ENCODE data around the gene IP6K3. TPM values are rescaled to one million over a fixed set of nuclear protein-coding genes. Genes with fewer than 3 reads are reported as not detected.

IP6K3 gene
- total and polyA plus RNA-seq, 11 donors, result 11.7 to 72.4 (median 30.8) TPM

- ATAC-seq (no peak), DNase-seq (no peak)
- Histone ChIP-seq H3K27me3 (no peaks in the 10 kb centered on the region), H3K27ac (no peak overlapping the region), H3K9me3 (no peaks in the 10 kb centered on the region), H3K36me3 (peaks cover 0 to 27% (median 8%) of the 10 kb centered on the region in 9 donors), H3K4me3 (no peak overlapping the region), H3K4me1 (peaks cover 0 to 39% (median 15%) of the 10 kb centered on the region in 12 donors)
- 86 to 90% (median 88%) methylated on average over 9 of the region's 9 CpGs for WGBS, 4 donors
- intact Hi-C loops (cut with DNase I), result loop anchor here in 1 of 10 donors (2.0 kb wide), 1 partner anchor 117 kb away; no protein-coding TSS in a partner anchor
- TF ChIP-seq POLR2A (IDR thresholded peaks at IDR 0.05), result no peak
- TF ChIP-seq, protein P1, sequence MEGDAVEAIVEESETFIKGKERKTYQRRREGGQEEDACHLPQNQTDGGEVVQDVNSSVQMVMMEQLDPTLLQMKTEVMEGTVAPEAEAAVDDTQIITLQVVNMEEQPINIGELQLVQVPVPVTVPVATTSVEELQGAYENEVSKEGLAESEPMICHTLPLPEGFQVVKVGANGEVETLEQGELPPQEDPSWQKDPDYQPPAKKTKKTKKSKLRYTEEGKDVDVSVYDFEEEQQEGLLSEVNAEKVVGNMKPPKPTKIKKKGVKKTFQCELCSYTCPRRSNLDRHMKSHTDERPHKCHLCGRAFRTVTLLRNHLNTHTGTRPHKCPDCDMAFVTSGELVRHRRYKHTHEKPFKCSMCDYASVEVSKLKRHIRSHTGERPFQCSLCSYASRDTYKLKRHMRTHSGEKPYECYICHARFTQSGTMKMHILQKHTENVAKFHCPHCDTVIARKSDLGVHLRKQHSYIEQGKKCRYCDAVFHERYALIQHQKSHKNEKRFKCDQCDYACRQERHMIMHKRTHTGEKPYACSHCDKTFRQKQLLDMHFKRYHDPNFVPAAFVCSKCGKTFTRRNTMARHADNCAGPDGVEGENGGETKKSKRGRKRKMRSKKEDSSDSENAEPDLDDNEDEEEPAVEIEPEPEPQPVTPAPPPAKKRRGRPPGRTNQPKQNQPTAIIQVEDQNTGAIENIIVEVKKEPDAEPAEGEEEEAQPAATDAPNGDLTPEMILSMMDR (IDR thresholded peaks at IDR 0.05), result no peak
Measured at GRCh38 chr6:33705268-33705885, 41.3 kb downstream of the IP6K3 start.

DNA sequence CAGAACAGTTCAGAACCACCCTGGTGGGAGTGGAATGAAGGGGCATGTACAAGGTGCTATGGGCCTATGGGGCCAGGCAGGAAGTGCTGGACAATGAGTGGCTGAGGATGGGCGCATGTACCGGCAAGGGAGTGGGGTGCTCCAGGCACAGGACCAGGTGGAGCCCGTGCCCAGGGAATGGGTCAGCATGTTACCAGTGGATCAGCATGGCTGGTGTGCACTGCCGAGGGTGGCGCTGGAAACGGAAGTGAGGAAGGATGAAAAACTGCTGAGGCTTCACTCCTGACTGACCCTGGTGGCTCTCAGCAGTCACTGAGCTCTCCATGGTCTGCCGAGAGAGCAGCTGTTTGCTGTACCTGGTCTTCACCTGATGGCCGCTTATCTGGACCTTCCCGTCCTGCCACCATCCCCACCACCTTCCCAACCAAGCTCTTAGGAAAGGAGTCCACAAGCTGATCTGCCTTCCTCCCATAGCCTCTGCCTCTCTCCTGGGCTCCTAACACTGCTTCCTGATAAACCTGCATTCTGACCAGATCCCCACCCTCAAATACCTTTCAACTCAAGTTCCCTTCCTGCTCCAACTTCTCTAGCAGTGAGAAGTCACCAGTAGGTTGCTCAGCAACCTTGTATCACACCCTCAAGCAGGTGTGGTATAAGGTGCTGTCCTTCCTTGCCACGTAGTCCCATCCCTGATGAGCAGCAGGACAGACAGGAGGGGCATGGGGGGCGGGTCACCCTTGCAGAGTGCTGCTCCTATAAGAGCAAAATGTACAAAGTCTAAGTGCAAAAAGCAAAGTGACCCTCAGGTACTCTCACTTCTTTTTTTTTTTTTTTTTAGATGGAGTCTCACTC, 42.3 kb downstream of the IP6K3 start:
- no peak overlapping the region for H3K4me3 ChIP-seq
- intact Hi-C loops (cut with DNase I), result loop anchor here in 2 of 10 donors (2.0 to 5.0 kb wide), 2 partner anchors 116 to 117 kb away; no protein-coding TSS in a partner anchor
- WGBS, 4 donors, result 85 to 95% (median 93%) methylated on average over 11 of the region's 11 CpGs
- peaks cover 0 to 41% (median 15%) of the 10 kb centered on the region in 12 donors for H3K4me1 ChIP-seq
- DNase-seq (peak in 1 of 5 donors; percentile 18), ATAC-seq (no peak)
- H3K9me3 ChIP-seq, result no peaks in the 10 kb centered on the region
- no peak overlapping the region for H3K27ac ChIP-seq
- TF ChIP-seq POLR2A (IDR thresholded peaks at IDR 0.05), result no peak
- TF ChIP-seq, protein P1 (IDR thresholded peaks at IDR 0.05), result no peak
- peaks cover 0 to 24% (median 8%) of the 10 kb centered on the region in 9 donors for H3K36me3 ChIP-seq
- H3K27me3 ChIP-seq, result no peaks in the 10 kb centered on the region

- no peaks in the 10 kb centered on the region for H3K9me3 ChIP-seq
- no peaks in the 10 kb centered on the region for H3K27me3 ChIP-seq
- no peak overlapping the region for H3K27ac ChIP-seq
- peaks cover 0 to 26% (median 10%) of the 10 kb centered on the region in 9 donors for H3K36me3 ChIP-seq
- 87 to 95% (median 92%) methylated on average over 1 of the region's 1 CpG for WGBS, 4 donors
- TF ChIP-seq, protein P1 (IDR thresholded peaks at IDR 0.05), result peak in 8 of 12 donors; percentile 19 to 57 (median 26)
- TF ChIP-seq POLR2A (IDR thresholded peaks at IDR 0.05), result no peak
- H3K4me1 ChIP-seq, result peaks cover 0 to 41% (median 21%) of the 10 kb centered on the region in 12 donors
- DNase-seq, result peak in 1 of 5 donors; percentile 30
- ATAC-seq, result peak in 3 of 4 donors; percentile 51 to 74 (median 61)
- intact Hi-C loops (cut with DNase I), result loop anchor here in 1 of 10 donors (5.0 kb wide), 1 partner anchor 115 kb away; no protein-coding TSS in a partner anchor
- H3K4me3 ChIP-seq, result no peak overlapping the region
Measured at GRCh38 chr6:33702345-33702977, 44.2 kb downstream of the IP6K3 start.

All from heart left ventricle (tissue), 16 donors.